SU-DHL-6 (cell line): ENCODE data around the gene CLHC1.

ENCODE experiments used
- CTCF ChIP-seq: fragments of 200-600 bp; sonication (generic); IDR thresholded peaks from one replicate; pipeline ENCODE4 v1.5.1; 2017; ENCODE audit warnings: antibody characterized with exemption, mild to moderate bottlenecking, low read length, moderate library complexity; ENCODE audit not compliant: insufficient read depth, poor library complexity, severe bottlenecking
- EZH2phosphoT487 ChIP-seq: fragments of 200-600 bp; sonication (generic), shearing (Covaris generic); conservative IDR thresholded peaks from 2 replicates; pipeline ENCODE4 v1.6.1; 2018; ENCODE audit warnings: mild to moderate bottlenecking, antibody characterized with exemption, low read length, moderate library complexity, mixed read lengths

DNA sequence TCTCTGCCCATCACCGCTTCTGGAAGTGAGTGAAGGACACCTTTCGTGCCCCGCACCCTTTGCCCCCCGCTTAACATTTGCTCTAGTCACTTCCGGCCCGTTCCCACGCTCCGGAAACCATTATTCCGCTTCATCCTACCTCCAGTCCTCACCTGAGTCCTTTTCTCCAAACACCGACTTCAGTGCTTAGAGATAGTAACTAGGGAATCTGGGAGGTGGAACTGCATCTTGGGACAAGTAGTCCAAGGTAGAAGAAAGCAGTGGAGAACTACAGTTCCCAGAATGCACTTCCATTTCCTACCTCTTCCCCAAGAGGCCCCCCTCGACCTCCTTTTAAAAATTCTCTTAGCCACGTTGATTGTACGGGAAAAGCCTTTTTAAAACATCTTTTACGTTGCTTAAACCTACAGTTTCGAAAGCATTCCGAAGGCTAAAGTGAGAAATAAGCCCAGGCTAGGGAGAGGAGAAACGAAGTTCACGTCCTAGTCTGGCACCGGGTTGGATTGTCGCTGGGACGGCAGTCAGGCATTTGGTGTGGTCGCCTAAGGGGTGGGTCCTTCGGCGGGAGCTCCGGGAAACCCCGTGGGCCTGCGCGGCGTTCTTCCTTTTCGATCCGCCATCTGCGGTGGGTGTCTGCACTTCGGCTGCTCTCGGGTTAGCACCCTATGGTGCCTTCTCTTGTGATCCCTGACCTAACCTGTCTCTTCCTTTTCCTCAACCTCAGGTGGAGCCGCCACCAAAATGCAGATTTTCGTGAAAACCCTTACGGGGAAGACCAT lies at the start of gene CLHC1, which contains the start of gene RPS27A:
- TF ChIP-seq CTCF (no peak), EZH2phosphoT487 (no peak)
